Daoy (cell line): ENCODE results near the gene ZNRF1. TPM values are rescaled to one million over a fixed set of nuclear protein-coding genes. Genes with fewer than 3 reads are reported as not detected.
"Not testable (repeated sequence)": the region's sequence is repeated elsewhere in the genome, so short reads cannot be mapped to it uniquely, and the experiment has no call there.

Source experiments
- DNase-seq: peaks from one replicate; pipeline ENCODE4 v3.0.0-alpha.2; 2015; ENCODE audit warnings: low read depth
- total RNA-seq: library from RNA; depleted of rRNA; stranded (reverse); fragments of >200 nt; shearing (Covaris generic); gene quantifications from 2 replicates; pipeline ENCODE4 v1.2.3, GENCODE V29; 2014; rRNA removed

The ZNRF1 gene
- 17.5 and 21.9 TPM in 2 replicates for total RNA-seq

- peak; percentile 80 for DNase-seq
Observed at GRCh38 chr16:74998481-74999218, at the start of gene ZNRF1. Gene ZNRF1, plus strand, starts transcription at chr16:74999024. Its CDS starts 648 bp downstream, at chr16:74999672.

- DNase-seq, result no peak
Observed at GRCh38 chr16:74949309-74949708, 49.5 kb upstream of the ZNRF1 start.

- no peak for DNase-seq
Observed at GRCh38 chr16:74950511-74950910, 48.3 kb upstream of the ZNRF1 start.

GRCh38 chr16:74951206-74951605, 47.6 kb upstream of the ZNRF1 start:
- DNase-seq, result no peak

GRCh38 chr16:74951681-74952080, 47.1 kb upstream of the ZNRF1 start:
- DNase-seq, result no peak

GRCh38 chr16:74954763-74955162, 44.1 kb upstream of the ZNRF1 start:
- DNase-seq, result no peak

GRCh38 chr16:74973304-74973703, 25.5 kb upstream of the ZNRF1 start:
- DNase-seq, result no peak

- DNase-seq, result no peak
Observed at GRCh38 chr16:74975591-74975990, 23.2 kb upstream of the ZNRF1 start.

- DNase-seq, result no peak
Observed at GRCh38 chr16:74982256-74982655, 16.6 kb upstream of the ZNRF1 start.

GRCh38 chr16:74984194-74984528, 14.7 kb upstream of the ZNRF1 start:
- no peak for DNase-seq

- peak; percentile 99 for DNase-seq
Observed at GRCh38 chr16:74984529-74985296, 14.1 kb upstream of the ZNRF1 start, which contains the start of gene WDR59. Gene WDR59, minus strand, starts transcription at chr16:74985123. Its CDS starts 106 bp downstream, at chr16:74985017.

GRCh38 chr16:74987027-74987681, 11.7 kb upstream of the ZNRF1 start:
- DNase-seq, result no peak

GRCh38 chr16:74989864-74990263, 9.0 kb upstream of the ZNRF1 start:
- not testable (repeated sequence) for DNase-seq

GRCh38 chr16:74990832-74991231, 8.0 kb upstream of the ZNRF1 start:
- no peak for DNase-seq

- DNase-seq, result no peak
Observed at GRCh38 chr16:74991268-74991592, 7.6 kb upstream of the ZNRF1 start.

- DNase-seq, result no peak
Observed at GRCh38 chr16:74991593-74992403, 7.0 kb upstream of the ZNRF1 start.

GRCh38 chr16:74995986-74996385, 2.8 kb upstream of the ZNRF1 start:
- no peak for DNase-seq

GRCh38 chr16:74997042-74997491, 1.8 kb upstream of the ZNRF1 start:
- no peak for DNase-seq

GRCh38 chr16:74999219-74999608, 390 bp downstream of the ZNRF1 start:
- DNase-seq, result peak; percentile 33

GRCh38 chr16:74999609-75000480, 1.0 kb downstream of the ZNRF1 start:
- peak; percentile 43 for DNase-seq
